ENCODE data around the gene IMPA2. TPM values are rescaled to one million over a fixed set of nuclear protein-coding genes. Genes with fewer than 3 reads are reported as not detected.

Gene IMPA2
- total RNA-seq, 1 experiment from 2014 or later = 37.6 TPM

DNA sequence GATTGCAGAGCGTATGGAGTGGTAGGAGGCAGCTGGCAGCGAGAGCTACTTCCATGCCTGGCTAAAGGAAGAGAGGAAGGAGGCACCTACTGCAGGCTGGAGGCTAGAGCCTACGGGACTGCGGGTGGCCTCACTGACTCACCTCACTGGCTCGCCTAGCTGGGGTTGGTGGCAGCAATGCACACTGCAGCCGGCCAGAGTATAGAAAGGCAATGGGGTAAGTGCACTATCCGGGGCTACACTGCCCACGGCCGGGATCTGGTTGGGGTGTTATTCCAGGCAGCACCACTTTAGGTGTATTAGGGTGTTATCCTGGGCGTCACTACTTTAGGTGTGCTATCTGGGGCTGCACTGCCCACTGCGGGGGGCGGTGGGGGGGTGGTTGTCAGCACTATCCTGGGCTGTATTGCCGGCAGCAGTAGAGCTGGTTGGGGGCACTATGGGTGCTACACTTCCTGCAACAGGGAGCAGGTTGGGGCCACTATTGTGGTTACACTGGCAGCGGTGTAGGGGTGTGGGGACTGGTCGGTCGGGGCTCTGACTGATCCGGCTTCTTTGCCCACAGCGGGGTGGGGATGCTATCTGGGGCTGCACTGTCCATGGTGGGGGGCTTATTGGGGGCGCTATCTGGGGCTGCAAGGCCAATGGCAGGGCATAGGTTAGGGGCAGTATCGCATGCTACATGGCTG lies 79.0 kb downstream of the IMPA2 start:
- CTCF ChIA-PET = interaction anchor here (1.1 kb wide), 1 partner anchor 177 kb away, joined by 3 read pairs; no protein-coding TSS in a partner anchor
- intact Hi-C loops (cut with micrococcal nuclease; ENCODE audit: unreplicated experiment) = no loop called here
- no peaks in the 10 kb centered on the region for H3K9me3 ChIP-seq (ENCODE audit: control insufficient read depth, insufficient read depth, low read depth, low read length)
- POLR2A ChIA-PET = no interaction called here
- TF ChIP-seq SIN3A (IDR thresholded peaks at IDR 0.05; ENCODE audit: borderline replicate concordance, insufficient read depth, low read depth, low read length) (no peak), POLR2AphosphoS5 (IDR thresholded peaks at IDR 0.05; ENCODE audit: low read depth, low read length) (no peak), TCF7L2 (IDR thresholded peaks at IDR 0.05; ENCODE audit: low read depth, low read length) (no peak)
- TF ChIP-seq, protein P1, sequence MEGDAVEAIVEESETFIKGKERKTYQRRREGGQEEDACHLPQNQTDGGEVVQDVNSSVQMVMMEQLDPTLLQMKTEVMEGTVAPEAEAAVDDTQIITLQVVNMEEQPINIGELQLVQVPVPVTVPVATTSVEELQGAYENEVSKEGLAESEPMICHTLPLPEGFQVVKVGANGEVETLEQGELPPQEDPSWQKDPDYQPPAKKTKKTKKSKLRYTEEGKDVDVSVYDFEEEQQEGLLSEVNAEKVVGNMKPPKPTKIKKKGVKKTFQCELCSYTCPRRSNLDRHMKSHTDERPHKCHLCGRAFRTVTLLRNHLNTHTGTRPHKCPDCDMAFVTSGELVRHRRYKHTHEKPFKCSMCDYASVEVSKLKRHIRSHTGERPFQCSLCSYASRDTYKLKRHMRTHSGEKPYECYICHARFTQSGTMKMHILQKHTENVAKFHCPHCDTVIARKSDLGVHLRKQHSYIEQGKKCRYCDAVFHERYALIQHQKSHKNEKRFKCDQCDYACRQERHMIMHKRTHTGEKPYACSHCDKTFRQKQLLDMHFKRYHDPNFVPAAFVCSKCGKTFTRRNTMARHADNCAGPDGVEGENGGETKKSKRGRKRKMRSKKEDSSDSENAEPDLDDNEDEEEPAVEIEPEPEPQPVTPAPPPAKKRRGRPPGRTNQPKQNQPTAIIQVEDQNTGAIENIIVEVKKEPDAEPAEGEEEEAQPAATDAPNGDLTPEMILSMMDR (IDR thresholded peaks at IDR 0.05) = no peak
- TF ChIP-seq, protein P2, sequence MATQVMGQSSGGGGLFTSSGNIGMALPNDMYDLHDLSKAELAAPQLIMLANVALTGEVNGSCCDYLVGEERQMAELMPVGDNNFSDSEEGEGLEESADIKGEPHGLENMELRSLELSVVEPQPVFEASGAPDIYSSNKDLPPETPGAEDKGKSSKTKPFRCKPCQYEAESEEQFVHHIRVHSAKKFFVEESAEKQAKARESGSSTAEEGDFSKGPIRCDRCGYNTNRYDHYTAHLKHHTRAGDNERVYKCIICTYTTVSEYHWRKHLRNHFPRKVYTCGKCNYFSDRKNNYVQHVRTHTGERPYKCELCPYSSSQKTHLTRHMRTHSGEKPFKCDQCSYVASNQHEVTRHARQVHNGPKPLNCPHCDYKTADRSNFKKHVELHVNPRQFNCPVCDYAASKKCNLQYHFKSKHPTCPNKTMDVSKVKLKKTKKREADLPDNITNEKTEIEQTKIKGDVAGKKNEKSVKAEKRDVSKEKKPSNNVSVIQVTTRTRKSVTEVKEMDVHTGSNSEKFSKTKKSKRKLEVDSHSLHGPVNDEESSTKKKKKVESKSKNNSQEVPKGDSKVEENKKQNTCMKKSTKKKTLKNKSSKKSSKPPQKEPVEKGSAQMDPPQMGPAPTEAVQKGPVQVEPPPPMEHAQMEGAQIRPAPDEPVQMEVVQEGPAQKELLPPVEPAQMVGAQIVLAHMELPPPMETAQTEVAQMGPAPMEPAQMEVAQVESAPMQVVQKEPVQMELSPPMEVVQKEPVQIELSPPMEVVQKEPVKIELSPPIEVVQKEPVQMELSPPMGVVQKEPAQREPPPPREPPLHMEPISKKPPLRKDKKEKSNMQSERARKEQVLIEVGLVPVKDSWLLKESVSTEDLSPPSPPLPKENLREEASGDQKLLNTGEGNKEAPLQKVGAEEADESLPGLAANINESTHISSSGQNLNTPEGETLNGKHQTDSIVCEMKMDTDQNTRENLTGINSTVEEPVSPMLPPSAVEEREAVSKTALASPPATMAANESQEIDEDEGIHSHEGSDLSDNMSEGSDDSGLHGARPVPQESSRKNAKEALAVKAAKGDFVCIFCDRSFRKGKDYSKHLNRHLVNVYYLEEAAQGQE (IDR thresholded peaks at IDR 0.05; ENCODE audit: insufficient read depth in 1 of 2, low read depth in 2 of 2, low read length in 1 of 2) = no peak
- H3K4me3 ChIP-seq (ENCODE audit: low read depth in 2 of 2, low read length in 2 of 2) = no peak overlapping the region; a peak in 1 of 4 replicates
- BruUV-seq (replicated peaks) = no TSS peak
- no peak overlapping the region for H3K27ac ChIP-seq (ENCODE audit: low read length)
- ATAC-seq (peak; percentile 94), DNase-seq (ENCODE audit: low read depth, low spot score) (no peak)
- H3K36me3 ChIP-seq (ENCODE audit: control insufficient read depth, insufficient read depth, low read length) = no peaks in the 10 kb centered on the region
- in situ Hi-C loops (cut with HindIII; ENCODE audit: low pct_unique_long_range_greater_than_20kb, low sequenced_read_pairs) = no loop called here
- no peaks in the 10 kb centered on the region for H3K27me3 ChIP-seq (ENCODE audit: control insufficient read depth, insufficient read depth, low read length)
- H3K4me1 ChIP-seq (ENCODE audit: control insufficient read depth, insufficient read depth, low read length) = no peaks in the 10 kb centered on the region

DNA sequence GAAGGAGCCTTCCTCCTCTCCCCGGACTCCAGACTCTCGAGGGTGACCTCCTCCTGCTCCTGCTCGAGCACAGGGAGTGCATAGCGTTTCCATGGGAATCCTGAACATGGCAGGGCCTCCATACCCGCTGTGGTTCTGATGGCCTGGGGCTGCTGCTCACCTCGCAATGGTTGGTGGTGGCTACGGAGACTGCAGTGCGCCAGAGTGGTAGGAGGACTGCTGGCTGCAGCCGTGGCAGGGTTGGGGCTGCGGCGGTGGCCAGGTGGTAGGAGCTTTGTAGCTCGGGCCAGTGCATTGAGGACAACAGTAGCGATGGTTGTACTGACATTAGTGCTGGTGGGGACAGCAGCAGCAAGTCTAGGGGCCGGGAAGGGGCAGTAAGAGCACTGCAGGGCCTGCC lies 80.4 kb downstream of the IMPA2 start:
- no peak for TF ChIP-seq POLR2AphosphoS5 (IDR thresholded peaks at IDR 0.05; ENCODE audit: low read depth, low read length)
- no peak for TF ChIP-seq TCF7L2 (IDR thresholded peaks at IDR 0.05; ENCODE audit: low read depth, low read length)
- TF ChIP-seq SIN3A (IDR thresholded peaks at IDR 0.05; ENCODE audit: borderline replicate concordance, insufficient read depth, low read depth, low read length) = no peak
- no peak for DNase-seq (ENCODE audit: low read depth, low spot score)
- ChIA-PET POLR2A (no interaction called here), CTCF (no interaction called here)
- Histone ChIP-seq H3K27me3 (ENCODE audit: control insufficient read depth, insufficient read depth, low read length) (no peaks in the 10 kb centered on the region), H3K9me3 (ENCODE audit: control insufficient read depth, insufficient read depth, low read depth, low read length) (no peaks in the 10 kb centered on the region), H3K4me1 (ENCODE audit: control insufficient read depth, insufficient read depth, low read length) (no peaks in the 10 kb centered on the region), H3K27ac (ENCODE audit: low read length) (no peak overlapping the region), H3K4me3 (ENCODE audit: low read depth in 2 of 2, low read length in 2 of 2) (no peak overlapping the region), H3K36me3 (ENCODE audit: control insufficient read depth, insufficient read depth, low read length) (no peaks in the 10 kb centered on the region)
- BruUV-seq (replicated peaks) = no TSS peak
- in situ Hi-C loops (cut with HindIII; ENCODE audit: low pct_unique_long_range_greater_than_20kb, low sequenced_read_pairs) = no loop called here
- intact Hi-C loops (cut with micrococcal nuclease; ENCODE audit: unreplicated experiment) = no loop called here
- no peak for ATAC-seq

DNA sequence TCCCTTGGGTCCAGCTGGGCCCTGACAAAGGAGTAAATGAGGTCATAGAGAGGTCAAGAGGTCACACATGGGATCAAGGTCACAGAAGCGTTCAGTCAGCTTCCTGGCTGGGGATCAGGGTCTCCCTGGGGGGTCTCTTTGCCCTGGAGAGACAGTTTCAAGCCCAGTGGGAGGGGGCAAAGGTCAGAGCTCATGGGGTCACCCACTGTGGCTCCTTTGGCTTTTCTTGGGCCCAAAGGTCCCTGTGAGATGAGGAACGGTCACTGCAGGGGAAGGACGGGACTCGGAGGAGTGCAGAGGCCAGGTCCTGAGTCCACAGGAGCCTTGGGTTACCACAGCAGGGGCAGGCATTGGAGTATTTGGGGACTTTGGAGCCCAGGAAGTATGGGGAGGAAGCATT lies 81.7 kb downstream of the IMPA2 start:
- no peaks in the 10 kb centered on the region for H3K9me3 ChIP-seq (ENCODE audit: control insufficient read depth, insufficient read depth, low read depth, low read length)
- no TSS peak for BruUV-seq (replicated peaks)
- H3K27ac ChIP-seq (ENCODE audit: low read length) = no peak overlapping the region
- no peaks in the 10 kb centered on the region for H3K27me3 ChIP-seq (ENCODE audit: control insufficient read depth, insufficient read depth, low read length)
- H3K4me1 ChIP-seq (ENCODE audit: control insufficient read depth, insufficient read depth, low read length) = no peaks in the 10 kb centered on the region
- intact Hi-C loops (cut with micrococcal nuclease; ENCODE audit: unreplicated experiment) (no loop called here), in situ Hi-C loops (cut with HindIII; ENCODE audit: low pct_unique_long_range_greater_than_20kb, low sequenced_read_pairs) (no loop called here)
- no peak for DNase-seq (ENCODE audit: low read depth, low spot score)
- H3K4me3 ChIP-seq (ENCODE audit: low read depth in 2 of 2, low read length in 2 of 2) = no peak overlapping the region
- TF ChIP-seq SIN3A (IDR thresholded peaks at IDR 0.05; ENCODE audit: borderline replicate concordance, insufficient read depth, low read depth, low read length) (no peak), TCF7L2 (IDR thresholded peaks at IDR 0.05; ENCODE audit: low read depth, low read length) (no peak), POLR2AphosphoS5 (IDR thresholded peaks at IDR 0.05; ENCODE audit: low read depth, low read length) (no peak)
- TF ChIP-seq, protein P1 (IDR thresholded peaks at IDR 0.05) = no peak
- TF ChIP-seq, protein P2 (IDR thresholded peaks at IDR 0.05; ENCODE audit: insufficient read depth in 1 of 2, low read depth in 2 of 2, low read length in 1 of 2) = no peak
- no peaks in the 10 kb centered on the region for H3K36me3 ChIP-seq (ENCODE audit: control insufficient read depth, insufficient read depth, low read length)
- ATAC-seq = no peak
- CTCF ChIA-PET = no interaction called here
- POLR2A ChIA-PET = no interaction called here
